Keratinocyte (primary cell): Measurements from ENCODE around the gene TSKU.

Source experiments
- EZH2 ChIP-seq: IDR thresholded peaks from one replicate; pipeline ENCODE4 v1.6.1; 2012; ENCODE audit warnings: inconsistent platforms, mild to moderate bottlenecking, low read length, moderate library complexity
- TF ChIP-seq, protein P1 (sequence below), 3 experiments: IDR thresholded peaks in 1 of 3; conservative IDR thresholded peaks in 1 of 3; optimal IDR thresholded peaks in 1 of 3; 2 replicates in 2 of 3; 3 replicates in 1 of 3; pipeline versions ENCODE3 to v1.5.1; 2011; ENCODE audit warnings: low read length in 3 of 3, mild to moderate bottlenecking in 3 of 3, moderate library complexity in 2 of 3, control low read depth in 1 of 3, inconsistent platforms in 1 of 3; ENCODE audit not compliant: insufficient read depth in 2 of 3; ENCODE audit errors: extremely low read depth in 1 of 3

DNA sequence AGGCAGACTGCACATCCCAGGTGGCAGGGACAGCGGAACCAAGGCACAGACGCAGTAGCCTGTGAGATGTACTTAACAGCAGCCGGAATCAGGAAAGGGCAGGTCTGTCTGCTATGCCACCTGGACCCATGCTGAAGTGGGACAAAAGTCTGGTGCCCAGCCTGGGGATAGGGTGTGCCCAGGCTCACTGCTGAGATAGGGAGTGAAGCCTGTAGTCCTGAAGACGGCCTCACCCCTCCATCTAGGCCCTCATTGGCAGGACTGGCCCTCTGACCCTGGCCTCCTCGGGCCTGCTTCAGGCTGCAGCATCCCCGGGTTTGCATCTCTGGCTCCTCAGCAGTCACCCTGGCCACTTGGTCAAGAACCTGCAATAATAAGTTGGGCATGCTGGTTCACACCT, 32.4 kb upstream of the TSKU start:
- TF ChIP-seq, protein P1, sequence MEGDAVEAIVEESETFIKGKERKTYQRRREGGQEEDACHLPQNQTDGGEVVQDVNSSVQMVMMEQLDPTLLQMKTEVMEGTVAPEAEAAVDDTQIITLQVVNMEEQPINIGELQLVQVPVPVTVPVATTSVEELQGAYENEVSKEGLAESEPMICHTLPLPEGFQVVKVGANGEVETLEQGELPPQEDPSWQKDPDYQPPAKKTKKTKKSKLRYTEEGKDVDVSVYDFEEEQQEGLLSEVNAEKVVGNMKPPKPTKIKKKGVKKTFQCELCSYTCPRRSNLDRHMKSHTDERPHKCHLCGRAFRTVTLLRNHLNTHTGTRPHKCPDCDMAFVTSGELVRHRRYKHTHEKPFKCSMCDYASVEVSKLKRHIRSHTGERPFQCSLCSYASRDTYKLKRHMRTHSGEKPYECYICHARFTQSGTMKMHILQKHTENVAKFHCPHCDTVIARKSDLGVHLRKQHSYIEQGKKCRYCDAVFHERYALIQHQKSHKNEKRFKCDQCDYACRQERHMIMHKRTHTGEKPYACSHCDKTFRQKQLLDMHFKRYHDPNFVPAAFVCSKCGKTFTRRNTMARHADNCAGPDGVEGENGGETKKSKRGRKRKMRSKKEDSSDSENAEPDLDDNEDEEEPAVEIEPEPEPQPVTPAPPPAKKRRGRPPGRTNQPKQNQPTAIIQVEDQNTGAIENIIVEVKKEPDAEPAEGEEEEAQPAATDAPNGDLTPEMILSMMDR (optimal IDR thresholded peaks at IDR 0.05 in 1 of 3, IDR thresholded peaks at IDR 0.05 in 1 of 3, conservative IDR thresholded peaks at IDR 0.05 in 1 of 3; ENCODE audit: extremely low read depth in 1 of 3, insufficient read depth in 2 of 3, low read length in 3 of 3): no peak
- no peak for TF ChIP-seq EZH2
